Stimulated activated CD8-positive, alpha-beta memory T cell treated with anti-CD3 and anti-CD28 coated beads, Interleukin-2, amount 100 ng/mL, for 48 hours (primary cell): ENCODE measurements around the gene NUMBL.
"Not testable (repeated sequence)": the region's sequence is repeated elsewhere in the genome, so short reads cannot be mapped to it uniquely, and the experiment has no call there.

Source experiments
- DNase-seq, 2 donors: peaks; one replicate each; pipeline ENCODE4 v3.0.0-alpha.2; 2020; ENCODE audit warnings: low read depth in 2 of 2

Gene NUMBL

GRCh38 chr19:40629346-40629745 is 61.1 kb downstream of the NUMBL start:
- no peak for DNase-seq

DNA sequence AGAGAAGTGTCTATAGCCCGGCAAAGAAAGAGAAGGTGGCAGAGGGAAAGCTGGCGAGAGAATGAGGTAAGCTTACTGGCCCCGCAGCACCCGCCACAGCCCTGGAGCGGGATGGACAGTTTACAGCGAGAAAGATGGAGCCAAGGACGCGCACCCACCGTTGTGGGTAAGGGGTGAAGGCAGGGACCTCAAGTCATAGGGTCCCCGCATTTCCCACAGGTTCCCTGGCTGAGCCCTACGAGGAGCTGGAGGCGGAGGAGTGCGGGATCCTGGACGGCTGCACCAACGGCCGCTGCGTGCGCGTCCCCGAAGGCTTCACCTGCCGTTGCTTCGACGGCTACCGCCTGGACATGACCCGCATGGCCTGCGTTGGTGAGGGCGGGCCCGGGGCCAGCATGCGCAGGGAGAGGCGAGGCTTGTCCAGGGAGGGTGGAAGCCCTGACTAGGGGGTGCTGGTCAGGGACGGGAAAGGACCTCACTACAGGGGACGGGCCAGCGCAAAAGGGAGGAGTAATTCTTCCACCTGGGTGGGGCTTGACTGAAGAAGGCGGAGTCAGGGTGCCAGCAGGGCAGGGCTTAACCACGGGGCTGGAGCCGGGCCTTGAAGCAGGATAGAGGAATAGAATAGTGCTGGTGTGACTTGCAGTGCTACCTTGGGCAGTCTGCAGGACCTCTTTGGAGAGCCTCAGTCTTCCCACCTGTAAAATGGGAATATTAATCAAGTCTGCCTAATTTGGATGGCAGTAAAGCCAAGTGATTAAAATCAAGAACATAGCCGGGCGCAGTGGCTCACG is 62.8 kb downstream of the NUMBL start:
- DNase-seq, result no peak

- no peak for DNase-seq
These were observed 63.5 kb downstream of the NUMBL start for GRCh38 chr19:40626918-40627317.

DNA sequence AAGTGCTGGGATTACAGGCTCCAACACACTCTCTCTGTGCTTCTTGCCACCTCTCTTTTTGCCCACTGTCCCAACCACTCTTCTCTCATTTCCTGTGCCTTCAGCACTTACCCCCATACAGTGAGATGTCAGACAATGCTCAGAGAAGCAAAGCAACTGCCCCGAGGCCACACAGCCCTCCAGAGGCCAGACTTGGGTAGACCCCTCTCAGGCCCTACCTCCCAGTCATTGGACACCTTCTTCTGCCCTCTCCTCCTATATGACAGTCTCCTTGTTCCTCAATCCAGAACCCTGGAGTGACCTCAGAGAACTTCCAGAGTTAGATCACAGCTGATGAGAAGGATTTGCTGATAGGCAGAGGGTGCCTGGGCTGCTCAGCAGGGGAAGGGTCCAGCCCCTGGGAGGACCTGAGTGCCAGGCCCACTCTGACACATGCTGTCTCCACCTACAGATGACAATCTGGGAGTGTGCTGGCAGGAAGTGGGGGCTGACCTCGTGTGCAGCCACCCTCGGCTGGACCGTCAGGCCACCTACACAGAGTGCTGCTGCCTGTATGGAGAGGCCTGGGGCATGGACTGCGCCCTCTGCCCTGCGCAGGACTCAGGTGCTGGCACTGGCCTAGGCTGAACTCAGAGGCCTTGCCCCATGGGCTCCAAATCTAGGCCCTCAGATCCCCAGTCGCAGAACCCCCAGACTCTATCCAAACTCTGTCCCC is 64.9 kb downstream of the NUMBL start:
- no peak for DNase-seq

DNA sequence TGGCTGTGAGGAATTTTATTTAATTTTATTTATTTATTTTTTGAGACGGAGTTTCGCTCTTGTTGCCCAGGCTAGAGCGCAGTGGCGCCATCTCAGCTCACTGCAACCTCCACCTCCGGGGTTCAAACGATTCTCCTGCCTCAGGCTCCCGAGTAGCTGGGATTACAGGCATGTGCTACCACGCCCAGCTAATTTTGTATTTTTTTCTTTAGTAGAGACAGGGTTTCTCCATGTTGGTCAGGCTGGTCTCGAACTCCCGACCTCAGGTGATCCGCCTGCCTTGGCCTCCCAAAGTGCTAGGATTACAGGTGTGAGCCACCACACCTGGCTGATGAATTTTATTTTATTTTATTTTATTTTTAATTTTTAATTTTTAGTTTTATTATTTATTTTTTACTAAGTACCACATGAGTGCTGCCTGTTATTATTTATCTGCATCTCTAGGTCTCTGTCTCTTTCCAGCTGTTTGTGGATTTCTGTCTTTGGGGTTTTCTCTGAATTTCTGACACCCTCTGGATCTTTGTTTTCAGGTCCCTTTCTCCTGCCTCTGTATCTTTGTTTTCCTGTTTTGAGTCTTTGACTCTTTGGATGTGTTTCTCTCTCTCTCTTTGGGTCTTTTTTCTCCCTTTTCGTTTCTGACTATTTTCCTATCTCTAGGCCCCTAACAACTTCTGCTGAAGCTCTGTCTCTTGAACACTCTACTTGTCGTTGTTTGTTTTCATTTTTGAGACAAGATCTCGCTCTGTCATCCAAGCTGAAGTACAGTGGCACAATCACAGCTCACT is 65.9 kb downstream of the NUMBL start:
- DNase-seq, result not testable (repeated sequence)

DNA sequence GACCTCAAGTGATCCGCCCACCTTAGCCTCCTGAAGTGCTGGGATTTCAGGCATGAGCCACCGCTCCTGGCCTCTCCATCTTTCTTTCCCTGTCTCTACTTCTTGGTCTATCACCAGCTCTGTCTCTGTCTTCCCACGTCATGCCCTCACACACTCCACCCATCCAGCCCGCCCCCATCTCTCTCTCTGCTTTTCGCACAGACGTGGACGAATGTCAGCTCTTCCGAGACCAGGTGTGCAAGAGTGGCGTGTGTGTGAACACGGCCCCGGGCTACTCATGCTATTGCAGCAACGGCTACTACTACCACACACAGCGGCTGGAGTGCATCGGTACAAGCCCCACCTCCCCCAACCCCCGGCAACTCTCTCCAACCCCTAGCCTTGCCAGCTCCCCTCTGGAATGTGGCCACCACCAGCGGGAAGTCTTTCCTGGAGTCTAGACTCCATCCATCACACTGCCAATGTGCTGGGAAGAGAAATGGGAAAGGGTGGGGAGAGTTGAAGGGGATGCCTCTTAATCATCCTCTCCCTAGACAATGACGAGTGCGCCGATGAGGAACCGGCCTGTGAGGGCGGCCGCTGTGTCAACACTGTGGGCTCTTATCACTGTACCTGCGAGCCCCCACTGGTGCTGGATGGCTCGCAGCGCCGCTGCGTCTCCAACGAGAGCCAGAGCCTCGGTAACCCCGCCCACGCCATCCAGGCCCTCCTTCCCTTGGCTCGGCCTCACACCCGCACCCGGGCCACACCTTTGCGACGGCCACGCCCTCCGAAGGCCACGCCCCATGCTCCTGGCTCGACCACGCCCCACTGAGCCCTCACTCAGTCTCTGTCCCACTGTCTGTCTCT is 66.8 kb downstream of the NUMBL start:
- no peak for DNase-seq

DNA sequence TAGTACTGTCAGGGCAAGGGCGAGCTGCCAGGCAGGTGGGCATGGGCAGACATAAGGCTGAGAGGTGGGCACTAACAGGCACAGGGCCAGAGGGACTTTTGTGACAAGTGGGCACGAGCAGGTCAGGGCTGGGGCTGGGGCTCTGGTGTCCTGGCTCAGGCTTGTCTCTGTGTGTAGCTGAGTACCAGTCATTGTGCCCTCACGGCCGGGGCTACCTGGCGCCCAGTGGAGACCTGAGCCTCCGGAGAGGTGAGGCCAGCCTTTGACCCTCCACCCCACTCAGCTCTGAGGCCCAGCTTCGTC is 67.7 kb downstream of the NUMBL start:
- no peak for DNase-seq

- no peak for DNase-seq
These were observed 68.3 kb downstream of the NUMBL start for GRCh38 chr19:40621966-40622772.

DNA sequence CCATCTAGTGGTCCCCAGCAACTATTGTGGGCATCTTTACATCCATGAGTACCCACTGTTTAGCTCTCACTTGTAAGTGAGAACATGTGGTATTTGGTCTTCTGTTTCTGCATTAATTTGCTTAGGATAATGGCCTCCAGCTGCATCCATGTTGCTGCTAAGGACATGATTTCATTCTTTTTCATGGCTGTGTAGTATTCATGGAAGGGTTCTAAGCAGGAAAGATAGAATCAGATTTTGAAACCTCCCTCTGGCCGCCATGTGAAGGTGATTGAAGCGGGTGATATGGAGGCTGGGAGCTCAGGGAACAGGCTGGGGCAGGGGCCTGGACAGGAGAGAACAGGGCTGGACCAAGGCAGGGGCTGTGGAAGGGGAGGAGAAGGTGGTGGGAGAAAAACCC is 69.2 kb downstream of the NUMBL start:
- no peak for DNase-seq

- no peak for DNase-seq
These were observed 70.3 kb downstream of the NUMBL start for GRCh38 chr19:40620161-40620485.

- no peak for DNase-seq
These were observed 70.9 kb downstream of the NUMBL start for GRCh38 chr19:40619333-40620160.

DNA sequence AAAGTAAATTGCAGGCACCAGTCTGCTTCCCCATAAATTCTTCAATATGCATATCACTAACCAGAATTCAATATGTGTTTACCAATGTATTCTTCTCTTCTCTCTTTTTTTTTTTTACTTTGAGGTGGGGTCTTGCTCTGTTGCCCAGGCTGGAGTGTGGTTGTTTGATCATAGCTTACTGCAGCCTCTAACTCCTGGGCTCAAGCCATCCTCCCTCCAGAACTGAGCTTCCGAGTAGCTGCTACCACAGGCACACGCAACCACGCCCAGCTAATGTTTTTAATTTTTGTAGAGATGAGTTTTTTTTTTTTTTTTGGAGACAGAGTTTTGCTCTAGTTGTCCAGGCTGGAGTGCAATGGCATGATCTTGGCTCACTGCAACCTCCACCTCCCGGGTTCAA is 72.5 kb downstream of the NUMBL start:
- no peak for DNase-seq

DNA sequence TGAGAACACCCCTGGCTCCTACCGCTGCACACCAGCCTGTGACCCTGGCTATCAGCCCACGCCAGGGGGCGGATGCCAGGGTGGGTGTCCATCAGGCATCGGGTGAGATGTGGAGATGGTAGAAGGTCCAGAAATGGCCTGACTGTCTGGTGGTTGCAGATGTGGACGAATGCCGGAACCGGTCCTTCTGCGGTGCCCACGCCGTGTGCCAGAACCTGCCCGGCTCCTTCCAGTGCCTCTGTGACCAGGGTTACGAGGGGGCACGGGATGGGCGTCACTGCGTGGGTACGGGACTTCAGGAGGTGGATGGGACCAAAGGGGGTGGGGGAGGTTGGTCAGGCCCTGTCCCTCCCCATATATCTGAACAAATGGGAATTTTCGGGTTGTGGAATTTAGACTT is 73.5 kb downstream of the NUMBL start:
- no peak for DNase-seq

GRCh38 chr19:40616178-40616577 is 74.3 kb downstream of the NUMBL start:
- DNase-seq, result no peak
